ENCODE data around the gene LPIN1. TPM values are rescaled to one million over a fixed set of nuclear protein-coding genes. Genes with fewer than 3 reads are reported as not detected.
A peak's percentile ranks its signal among the peaks of the same experiment; 100 is the strongest.

The LPIN1 gene
- total RNA-seq, 4 donors from 2014 or later = 55.2 to 77.0 (median 72.8) TPM

- DNase-seq (ENCODE audit: extremely low spot score) = no peak
- H3K36me3 ChIP-seq = no peaks in the 10 kb centered on the region
- H3K4me3 ChIP-seq = no peak overlapping the region
- intact Hi-C loops (cut with DNase I) = loop anchor here (5.0 kb wide), 1 partner anchor 37 kb away; no protein-coding TSS in a partner anchor
- H3K27ac ChIP-seq (replicated peaks in 1 of 4) = no peak overlapping the region
- 80% methylated on average over 3 of the region's 3 CpGs for whole genome bisulfite sequencing
- TF ChIP-seq EP300 (IDR thresholded peaks at IDR 0.05) (no peak), POLR2A (IDR thresholded peaks at IDR 0.05; ENCODE audit: low read depth) (no peak), POLR2AphosphoS5 (IDR thresholded peaks at IDR 0.05) (no peak), CTCF (IDR thresholded peaks at IDR 0.05) (no peak)
- H3K4me1 ChIP-seq = peaks cover 23 to 40% (median 37%) of the 10 kb centered on the region in 4 donors
- H3K9me3 ChIP-seq = no peaks in the 10 kb centered on the region
- H3K27me3 ChIP-seq = no peaks in the 10 kb centered on the region
Observed at GRCh38 chr2:11740723-11741122, 5.7 kb upstream of the LPIN1 start.

- Histone ChIP-seq H3K36me3 (no peaks in the 10 kb centered on the region), H3K27ac (replicated peaks in 1 of 4) (no peak overlapping the region), H3K4me3 (no peak overlapping the region), H3K4me1 (peaks cover 29 to 52% (median 48%) of the 10 kb centered on the region in 4 donors), H3K27me3 (no peaks in the 10 kb centered on the region), H3K9me3 (no peaks in the 10 kb centered on the region)
- DNase-seq (ENCODE audit: extremely low spot score) = no peak
- intact Hi-C loops (cut with DNase I) = loop anchor here (5.0 kb wide), 1 partner anchor 35 kb away; no protein-coding TSS in a partner anchor
- WGBS = 100% methylated on average over 3 of the region's 4 CpGs
- TF ChIP-seq POLR2A (IDR thresholded peaks at IDR 0.05; ENCODE audit: low read depth) = no peak
- TF ChIP-seq EP300 (IDR thresholded peaks at IDR 0.05) = no peak
- TF ChIP-seq POLR2AphosphoS5 (IDR thresholded peaks at IDR 0.05) = no peak
- no peak for TF ChIP-seq CTCF (IDR thresholded peaks at IDR 0.05)
Observed at GRCh38 chr2:11742317-11742701, 4.1 kb upstream of the LPIN1 start.

GRCh38 chr2:11742702-11743357 is 3.6 kb upstream of the LPIN1 start:
- no peak for DNase-seq (ENCODE audit: extremely low spot score)
- peak overlapping the region in 1 of 4 donors; percentile 95 for H3K27ac ChIP-seq (replicated peaks in 1 of 4)
- no peak for TF ChIP-seq EP300 (IDR thresholded peaks at IDR 0.05)
- 93% methylated on average over 15 of the region's 16 CpGs for WGBS
- H3K36me3 ChIP-seq = no peaks in the 10 kb centered on the region
- no peaks in the 10 kb centered on the region for H3K9me3 ChIP-seq
- H3K4me3 ChIP-seq = no peak overlapping the region
- peaks cover 31 to 57% (median 53%) of the 10 kb centered on the region in 4 donors for H3K4me1 ChIP-seq
- H3K27me3 ChIP-seq = no peaks in the 10 kb centered on the region
- intact Hi-C loops (cut with DNase I) = loop anchor here (5.0 kb wide), 1 partner anchor 34 kb away; no protein-coding TSS in a partner anchor

- Histone ChIP-seq H3K27ac (replicated peaks in 1 of 4) (peak overlapping the region in 3 of 4 donors; percentile 94 to 95 (median 95)), H3K36me3 (no peaks in the 10 kb centered on the region), H3K4me3 (no peak overlapping the region), H3K9me3 (no peaks in the 10 kb centered on the region), H3K4me1 (peaks cover 37 to 60% (median 57%) of the 10 kb centered on the region in 4 donors), H3K27me3 (no peaks in the 10 kb centered on the region)
- intact Hi-C loops (cut with DNase I) = loop anchor here (5.0 kb wide), 1 partner anchor 34 kb away; no protein-coding TSS in a partner anchor
- TF ChIP-seq CTCF (IDR thresholded peaks at IDR 0.05) = no peak
- no peak for TF ChIP-seq EP300 (IDR thresholded peaks at IDR 0.05)
- no peak for TF ChIP-seq POLR2A (IDR thresholded peaks at IDR 0.05; ENCODE audit: low read depth)
- WGBS = 91% methylated on average over 7 of the region's 7 CpGs
- DNase-seq (ENCODE audit: extremely low spot score) = no peak
Observed at GRCh38 chr2:11743366-11743765, 3.1 kb upstream of the LPIN1 start.

GRCh38 chr2:11743846-11744553 is 2.4 kb upstream of the LPIN1 start:
- 17% methylated on average over 10 of the region's 10 CpGs for WGBS
- H3K4me3 ChIP-seq = peak overlapping the region; percentile 23 to 43 (median 32)
- peak overlapping the region; percentile 90 to 95 (median 94) for H3K27ac ChIP-seq (replicated peaks in 1 of 4)
- peak; percentile 95 for DNase-seq (ENCODE audit: extremely low spot score)
- no peaks in the 10 kb centered on the region for H3K36me3 ChIP-seq
- no peaks in the 10 kb centered on the region for H3K27me3 ChIP-seq
- TF ChIP-seq EP300 (IDR thresholded peaks at IDR 0.05) (no peak), POLR2A (IDR thresholded peaks at IDR 0.05; ENCODE audit: low read depth) (no peak), POLR2AphosphoS5 (IDR thresholded peaks at IDR 0.05) (peak; percentile 78 to 97), CTCF (IDR thresholded peaks at IDR 0.05) (peak in 1 of 3 experiments; percentile 9)
- H3K4me1 ChIP-seq = peaks cover 40 to 60% (median 57%) of the 10 kb centered on the region in 4 donors
- no peaks in the 10 kb centered on the region for H3K9me3 ChIP-seq
- intact Hi-C loops (cut with DNase I) = loop anchor here (5.0 kb wide), 1 partner anchor 33 kb away; no protein-coding TSS in a partner anchor

Measured in esophagus muscularis mucosa (tissue), 4 donors.